HL-60 (cell line): ENCODE measurements around the gene HSDL1.

Experiments used
- DNase-seq, 2 experiments: peaks; one replicate each; pipeline ENCODE4 v3.0.0-alpha.2; 2010 to 2020; ENCODE audit warnings: low read depth in 1 of 2, low spot score in 1 of 2
- H3K27ac ChIP-seq: fragments of 250-450 bp; sonication (Bioruptor Pico); replicated peaks from 2 replicates; pipeline ENCODE4 v1.5.1; 2020; ENCODE audit warnings: mild to moderate bottlenecking, moderate library complexity
- H3K27me3 ChIP-seq: fragments of 250-450 bp; sonication (Bioruptor Pico); 2 replicates; pipeline ENCODE4 v1.5.1; 2021; ENCODE audit warnings: mild to moderate bottlenecking, moderate library complexity; ENCODE audit not compliant: insufficient read depth, poor library complexity, severe bottlenecking
- H3K4me3 ChIP-seq: replicated peaks from 2 replicates; pipeline ENCODE4 v1.5.1; 2011; ENCODE audit warnings: mild to moderate bottlenecking, control low read depth, low read length; ENCODE audit not compliant: insufficient read depth
- CTCF ChIP-seq: IDR thresholded peaks from one replicate; pipeline ENCODE4 v1.5.1; 2011; ENCODE audit warnings: low read length, control low read depth, inconsistent platforms; ENCODE audit not compliant: insufficient read depth
- GABPA ChIP-seq: IDR thresholded peaks from 2 replicates; pipeline ENCODE4 v1.6.1; 2012; ENCODE audit warnings: low read depth
- POLR2AphosphoS5 ChIP-seq: IDR thresholded peaks from 2 replicates; pipeline ENCODE4 v1.6.1; 2012; ENCODE audit warnings: low read depth
- REST ChIP-seq: IDR thresholded peaks from 2 replicates; pipeline ENCODE4 v1.6.1; 2012; ENCODE audit warnings: low read depth; ENCODE audit not compliant: insufficient replicate concordance
- SPI1 ChIP-seq: IDR thresholded peaks from 2 replicates; pipeline ENCODE4 v1.6.1; 2012; ENCODE audit warnings: low read depth, mild to moderate bottlenecking, borderline replicate concordance

Gene HSDL1

GRCh38 chr16:84144209-84144858 is 643 bp downstream of the HSDL1 start:
- Histone ChIP-seq H3K27ac (peak overlapping the region; percentile 60), H3K27me3 (no peaks in the 10 kb centered on the region), H3K4me3 (peak overlapping the region; percentile 96)
- DNase-seq: peak in 1 of 2 experiments; percentile 23
- TF ChIP-seq CTCF: no peak
- TF ChIP-seq GABPA: no peak

- DNase-seq: no peak
- TF ChIP-seq POLR2AphosphoS5 (no peak), REST (no peak), GABPA (no peak), CTCF (no peak), SPI1 (no peak)
- Histone ChIP-seq H3K27me3 (no peaks in the 10 kb centered on the region), H3K4me3 (peak overlapping the region; percentile 96), H3K27ac (no peak overlapping the region)
Measured at GRCh38 chr16:84143784-84144199, 1.2 kb downstream of the HSDL1 start.

- no peak overlapping the region for H3K4me3 ChIP-seq
- TF ChIP-seq CTCF: no peak
- no peak for TF ChIP-seq POLR2AphosphoS5
- no peak for TF ChIP-seq GABPA
- TF ChIP-seq REST: no peak
- TF ChIP-seq SPI1: no peak
- no peaks in the 10 kb centered on the region for H3K27me3 ChIP-seq
- DNase-seq: no peak
- H3K27ac ChIP-seq: 0 out of 2 replicates have a peak overlapping the region, but pooled peaks have one; percentile 12
Measured at GRCh38 chr16:84143081-84143480, 1.9 kb downstream of the HSDL1 start.
